SH-SY5Y (cell line): ENCODE results near the gene CAPS.

Experiments used
- GATA2 ChIP-seq: IDR thresholded peaks from 2 replicates; pipeline ENCODE4 v1.6.1; 2011; ENCODE audit warnings: mild to moderate bottlenecking, low read depth, low read length
- GATA3 ChIP-seq: IDR thresholded peaks from 2 replicates; pipeline ENCODE4 v1.6.1; 2011; ENCODE audit warnings: low read depth, mild to moderate bottlenecking, low read length, moderate library complexity

The CAPS gene

GRCh38 chr19:5961969-5962945 lies 48.2 kb downstream of the CAPS start:
- TF ChIP-seq GATA2 (no peak), GATA3 (no peak)

GRCh38 chr19:5963855-5964254 lies 49.8 kb downstream of the CAPS start:
- TF ChIP-seq GATA3 (no peak), GATA2 (no peak)

GRCh38 chr19:5964816-5965565 lies 50.9 kb downstream of the CAPS start:
- TF ChIP-seq GATA3 (no peak), GATA2 (no peak)
